GM21825 (cell line): ENCODE data around the gene LPCAT2.

Experiments used
- ATAC-seq: cut with Tn5 transposase; IDR thresholded peaks from one replicate; pipeline ENCODE4 v1.9.1; 2021; ENCODE audit warnings: mild to moderate bottlenecking, moderate library complexity; ENCODE audit not compliant: unreplicated experiment

LPCAT2 gene

DNA sequence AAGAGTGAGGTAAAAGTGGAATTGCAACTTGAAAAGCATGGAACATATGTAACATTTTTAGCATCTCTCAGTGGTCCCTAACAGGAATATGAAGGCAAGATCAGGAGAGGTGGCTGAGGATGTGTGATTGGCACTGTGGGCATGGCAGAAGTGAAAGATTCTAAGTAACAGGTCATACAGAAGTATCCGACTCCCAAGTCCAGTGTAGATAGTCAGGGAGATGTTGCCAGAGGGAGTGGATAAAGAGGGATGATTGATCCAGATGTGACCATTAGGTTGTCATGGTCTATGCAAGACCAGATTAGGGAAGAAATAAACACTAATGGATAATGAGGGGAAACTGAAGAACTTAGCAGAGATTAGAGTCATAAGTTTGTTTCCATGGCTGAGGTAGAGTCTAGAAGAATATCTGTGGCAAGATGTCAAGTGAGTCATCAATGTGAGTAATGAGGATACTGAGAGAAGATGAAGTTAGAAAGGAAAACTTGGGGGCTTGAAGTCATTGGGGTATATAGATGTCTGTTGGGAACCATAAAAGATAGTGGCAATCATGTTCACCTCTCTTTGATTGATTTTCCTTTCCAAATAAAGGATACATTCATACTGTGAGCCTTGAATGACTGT lies 33.7 kb downstream of the LPCAT2 start:
- no peak for ATAC-seq

DNA sequence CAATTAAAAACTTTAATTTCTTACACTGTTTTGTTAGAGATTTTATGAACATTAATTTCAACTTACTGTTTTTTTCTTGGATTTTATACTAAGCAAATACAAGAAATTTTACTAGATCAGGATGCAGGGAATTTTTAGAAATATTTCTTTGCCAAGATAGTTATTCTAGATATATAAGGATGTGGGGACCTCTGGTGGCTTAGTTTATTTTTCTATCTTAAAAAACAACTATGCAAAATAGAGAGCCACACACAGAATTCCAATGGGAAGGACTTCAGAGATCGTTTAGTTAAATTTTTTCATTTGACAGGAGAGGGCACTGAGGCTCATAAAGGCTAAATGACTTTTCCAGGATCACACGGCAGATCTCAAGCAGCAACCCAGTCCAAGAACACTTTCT lies 34.6 kb downstream of the LPCAT2 start:
- ATAC-seq = no peak

DNA sequence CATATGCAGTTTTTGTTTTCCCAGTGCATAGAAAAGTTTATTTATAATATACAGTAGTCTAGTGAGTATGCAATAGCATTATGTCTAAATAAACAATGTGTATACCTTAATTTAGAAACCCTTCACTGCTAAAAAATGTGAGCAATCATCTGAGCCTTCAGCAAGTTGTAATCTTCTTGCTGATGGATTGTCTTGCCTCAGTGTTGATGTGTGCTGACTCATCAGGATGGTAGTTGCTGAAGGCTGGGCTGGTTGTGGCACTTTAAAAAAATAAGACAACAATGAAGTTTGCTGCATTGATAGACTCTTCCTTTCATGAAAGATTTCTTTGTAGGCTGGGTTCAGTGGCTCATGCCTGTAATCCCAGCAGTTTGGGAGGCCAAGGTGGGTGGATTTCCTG lies 43.7 kb downstream of the LPCAT2 start:
- no peak for ATAC-seq

DNA sequence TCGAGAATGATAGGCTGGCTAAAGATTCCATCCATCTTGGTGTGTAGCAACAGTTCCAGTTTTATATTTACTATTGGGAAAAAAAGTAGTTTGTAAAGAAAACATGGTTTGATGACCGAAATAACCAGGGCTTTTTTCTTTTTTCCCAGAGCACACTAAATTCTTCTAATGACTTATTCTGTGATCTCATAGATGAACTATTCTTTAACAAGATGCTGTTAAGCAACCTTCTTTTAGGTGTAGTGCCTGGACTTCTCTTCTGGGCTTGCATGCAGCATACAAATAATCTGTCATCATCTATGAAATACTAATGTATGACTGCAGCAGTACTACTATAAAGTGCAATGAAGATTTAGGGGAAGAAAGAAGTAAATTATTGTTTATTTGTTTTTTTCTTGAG lies 46.6 kb downstream of the LPCAT2 start:
- ATAC-seq = no peak

DNA sequence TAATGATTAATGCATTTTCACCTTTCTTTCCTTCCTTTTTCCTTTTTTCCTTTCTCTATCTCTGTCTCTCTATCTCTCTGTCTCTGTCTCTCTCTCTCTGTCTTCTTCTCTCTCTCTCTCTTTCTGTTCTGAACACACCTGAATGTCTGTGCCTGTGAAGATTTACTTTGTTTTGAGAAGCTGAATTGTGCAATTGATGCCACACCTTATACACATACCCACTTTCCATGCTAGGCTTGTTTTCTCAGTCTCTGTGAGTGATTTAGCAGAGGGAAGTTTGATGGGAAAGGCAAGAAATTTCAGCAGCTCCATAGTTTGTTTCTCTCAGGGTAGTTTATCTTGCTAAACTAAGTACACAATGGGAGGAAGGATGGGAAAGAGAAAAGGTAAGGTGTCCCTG lies 48.3 kb downstream of the LPCAT2 start:
- ATAC-seq = no peak

DNA sequence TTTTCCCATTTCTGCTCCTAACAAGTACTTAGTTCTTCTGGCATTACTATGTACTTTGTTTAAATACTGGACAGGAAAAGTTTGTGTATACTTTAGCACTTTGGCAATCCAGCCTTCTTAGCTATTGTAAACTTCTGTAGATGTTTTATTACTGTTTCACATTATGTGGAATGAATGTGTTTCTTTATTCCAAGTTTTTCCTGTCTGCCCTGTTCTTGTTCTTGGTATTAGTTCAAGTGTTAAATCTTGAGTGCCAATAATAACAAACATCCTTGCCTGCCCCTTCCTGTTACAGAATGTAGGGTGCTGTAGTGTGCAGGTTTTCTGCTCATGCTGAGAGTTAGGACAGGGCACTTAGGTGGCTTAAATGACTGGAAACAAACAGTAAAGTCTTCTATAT lies 50.4 kb downstream of the LPCAT2 start:
- ATAC-seq = no peak

DNA sequence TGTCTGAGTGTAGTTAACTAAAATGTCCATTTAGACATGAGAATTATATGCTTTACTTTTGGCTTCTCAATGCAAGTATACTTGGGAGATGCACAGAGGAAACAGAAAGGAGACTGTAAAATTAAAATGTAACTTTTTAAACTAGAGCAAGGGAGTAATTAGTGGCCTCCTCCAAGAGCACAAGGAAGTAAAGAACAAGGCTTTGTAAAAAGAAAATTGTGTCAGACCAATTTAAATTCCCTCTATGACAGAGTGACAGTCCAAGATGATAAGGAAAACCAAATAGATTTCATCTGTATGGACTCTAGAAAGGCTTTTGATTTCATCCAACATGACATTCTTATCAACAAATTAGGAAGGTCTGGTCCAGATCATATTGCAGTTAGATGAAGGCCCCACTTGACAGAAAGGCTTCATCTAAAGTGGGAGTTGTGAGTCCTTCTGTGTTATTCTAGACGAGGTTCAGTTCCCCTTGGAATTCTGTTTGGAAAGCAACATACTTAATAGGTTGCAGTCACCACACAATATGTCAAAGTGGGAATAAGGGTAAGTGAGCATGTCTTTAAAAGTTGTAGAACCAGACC lies 51.2 kb downstream of the LPCAT2 start:
- no peak for ATAC-seq

DNA sequence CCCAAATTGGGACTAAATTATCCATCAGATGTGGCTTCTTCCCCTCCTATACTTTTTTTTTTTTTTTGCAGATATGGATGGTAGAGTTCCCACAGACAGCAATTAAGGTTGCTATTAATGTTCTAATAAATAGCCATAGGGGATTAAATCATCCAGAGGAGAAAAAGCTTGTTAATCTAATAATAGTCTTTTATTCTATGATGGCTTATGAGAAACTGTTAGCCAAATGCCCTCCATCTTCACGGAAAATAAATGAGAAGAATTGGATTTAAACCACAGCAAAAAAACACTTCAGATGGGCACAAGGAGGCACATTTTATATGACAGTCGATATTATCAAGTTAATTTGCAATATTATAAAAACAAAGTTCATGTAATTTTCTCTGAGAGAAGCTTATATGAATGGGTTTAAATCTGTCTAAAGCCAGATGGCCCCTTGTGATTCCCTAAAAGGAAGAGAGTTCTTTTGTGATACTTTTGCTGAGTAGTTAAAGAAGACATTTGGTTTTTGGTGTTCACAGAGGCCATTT lies 52.5 kb downstream of the LPCAT2 start:
- ATAC-seq = no peak

DNA sequence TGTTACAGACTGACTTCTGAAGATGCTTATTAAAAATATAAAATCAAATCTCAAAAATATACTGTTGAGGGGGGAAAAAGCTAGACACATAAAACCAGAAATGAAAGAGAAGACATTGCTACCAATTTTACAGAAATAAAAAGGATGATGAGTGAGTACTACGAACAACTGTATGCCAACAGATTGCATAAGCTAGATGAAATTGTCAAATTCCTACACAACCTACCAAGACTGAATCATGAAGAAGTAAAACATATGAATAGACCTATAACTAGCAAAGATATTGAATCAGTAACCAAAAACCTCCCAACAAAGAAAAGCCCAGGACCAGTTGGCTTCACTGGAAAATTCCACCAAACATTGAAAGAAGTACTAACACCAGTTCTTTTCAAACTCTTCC lies 54.1 kb downstream of the LPCAT2 start:
- ATAC-seq = no peak

DNA sequence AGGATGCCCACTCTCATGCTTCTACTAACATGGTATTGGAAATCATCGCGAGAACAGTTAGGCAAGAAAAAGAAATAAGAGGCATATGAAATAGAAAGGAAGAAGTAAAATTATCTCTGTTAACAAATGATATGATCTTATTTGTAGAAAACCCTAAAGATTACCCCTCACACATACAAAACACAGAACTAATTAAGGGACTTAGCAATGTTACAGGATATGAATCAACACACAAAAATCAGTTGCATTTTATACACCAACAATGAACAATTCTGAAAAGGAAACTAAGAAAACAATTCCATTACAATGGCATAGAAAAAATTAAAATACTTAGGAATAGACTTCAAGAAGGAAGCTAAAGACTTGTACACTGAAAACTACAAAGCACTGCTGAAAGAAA lies 54.9 kb downstream of the LPCAT2 start:
- no peak for ATAC-seq

DNA sequence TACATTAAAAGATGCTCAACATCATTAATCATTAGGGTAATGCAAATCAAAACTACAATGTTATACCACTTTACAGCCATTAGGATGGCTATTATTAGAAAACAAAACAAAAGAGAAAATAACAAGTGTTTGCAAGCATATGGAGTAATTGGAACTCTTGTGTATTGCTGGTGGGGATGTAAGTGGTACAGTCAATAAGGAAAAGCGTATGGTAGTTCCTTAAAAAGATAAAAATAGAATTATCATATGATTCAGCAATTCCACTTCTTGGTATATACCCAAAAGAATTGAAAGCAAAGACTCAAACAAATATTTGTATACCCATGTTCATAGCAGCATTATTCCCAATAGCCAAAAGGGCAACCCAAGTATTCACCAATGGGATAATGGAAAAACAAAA lies 56.2 kb downstream of the LPCAT2 start:
- ATAC-seq = no peak

DNA sequence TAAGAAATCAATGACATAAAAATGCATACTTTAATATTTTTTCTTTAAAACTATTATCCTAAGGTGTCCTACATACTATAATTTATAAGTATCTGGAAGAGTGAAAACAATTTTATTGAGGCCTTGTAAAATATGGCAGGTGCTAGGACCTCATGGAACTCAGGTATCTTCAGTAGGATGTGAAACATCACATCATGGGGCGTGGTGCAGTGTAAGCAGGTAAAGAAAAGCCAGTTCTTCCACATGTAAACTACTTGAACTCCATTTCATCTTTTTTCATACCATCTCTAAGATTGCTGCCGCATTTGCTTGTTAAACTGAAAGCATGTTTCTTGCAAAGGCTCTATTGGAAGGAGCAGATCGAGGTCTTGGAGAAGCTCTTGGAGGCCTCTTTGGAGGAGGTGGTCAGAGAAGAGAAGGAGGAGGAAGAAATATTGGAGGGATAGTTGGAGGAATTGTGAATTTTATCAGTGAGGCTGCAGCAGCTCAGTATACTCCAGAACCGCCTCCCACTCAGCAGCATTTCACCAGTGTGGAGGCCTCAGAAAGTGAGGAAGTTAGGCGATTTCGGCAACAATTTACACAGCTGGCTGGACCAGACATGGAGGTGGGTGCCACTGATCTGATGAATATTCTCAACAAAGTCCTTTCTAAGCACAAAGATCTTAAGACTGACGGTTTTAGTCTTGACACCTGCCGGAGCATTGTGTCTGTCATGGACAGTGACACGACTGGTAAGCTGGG lies 57.7 kb downstream of the LPCAT2 start, which contains the start of gene CAPNS2:
TSS of gene CAPNS2 (plus strand) at position 253 of the 744 bp plus-strand sequence. CDS start at position 326, 73 bp downstream.
- no peak for ATAC-seq

DNA sequence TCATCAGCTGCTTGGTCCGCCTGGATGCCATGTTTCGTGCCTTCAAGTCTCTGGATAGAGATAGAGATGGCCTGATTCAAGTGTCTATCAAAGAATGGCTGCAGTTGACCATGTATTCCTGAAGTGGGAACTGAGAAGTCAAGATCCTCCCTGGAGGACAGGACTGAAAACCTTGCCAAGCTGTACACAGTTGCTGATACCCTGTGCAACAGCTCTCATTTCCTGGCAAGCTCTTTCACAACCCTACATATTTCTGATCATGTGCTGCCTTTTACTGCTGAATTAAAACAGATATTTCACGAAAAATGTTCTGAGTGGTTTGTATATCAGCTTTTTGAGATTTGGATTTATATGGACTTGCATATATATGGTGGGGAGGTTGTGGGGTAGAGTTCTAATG lies 58.5 kb downstream of the LPCAT2 start:
- no peak for ATAC-seq

DNA sequence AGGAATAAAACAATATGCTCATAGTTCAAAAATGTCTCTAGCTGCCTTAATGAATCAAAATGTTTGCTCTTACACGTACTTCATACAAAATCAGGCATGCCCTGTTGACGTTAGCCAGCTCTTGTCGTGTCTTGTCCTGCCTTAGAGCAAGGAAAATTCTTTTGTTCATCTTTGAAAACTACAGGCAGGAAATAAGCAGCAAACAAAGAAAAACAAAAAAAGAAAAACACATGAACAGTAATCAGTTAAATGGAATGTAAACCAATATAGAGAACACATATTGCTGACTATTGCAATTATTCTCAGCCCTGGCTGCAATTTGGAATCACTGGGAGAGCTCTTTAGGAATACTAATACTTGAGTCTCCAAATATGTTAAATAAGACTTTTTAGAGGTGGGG lies 59.3 kb downstream of the LPCAT2 start:
- ATAC-seq = no peak

DNA sequence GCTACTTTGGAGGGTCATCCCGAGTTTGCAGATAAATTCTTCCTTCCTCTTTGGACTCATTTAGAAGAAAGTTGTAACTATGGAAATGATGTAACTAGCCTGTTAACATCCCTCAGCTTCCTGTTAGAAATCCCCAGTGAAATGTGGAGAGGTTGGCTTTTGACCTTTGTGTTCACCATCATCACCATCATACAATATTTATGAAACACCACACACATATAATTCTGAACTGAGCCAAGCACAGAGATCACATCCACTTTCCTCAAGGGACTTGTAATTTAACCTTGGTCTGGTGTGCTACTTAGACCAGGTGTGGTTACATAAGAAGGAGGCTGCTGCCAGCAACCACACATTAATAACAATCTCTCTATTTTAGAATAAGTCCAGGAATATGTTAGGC lies 60.2 kb downstream of the LPCAT2 start:
- no peak for ATAC-seq

DNA sequence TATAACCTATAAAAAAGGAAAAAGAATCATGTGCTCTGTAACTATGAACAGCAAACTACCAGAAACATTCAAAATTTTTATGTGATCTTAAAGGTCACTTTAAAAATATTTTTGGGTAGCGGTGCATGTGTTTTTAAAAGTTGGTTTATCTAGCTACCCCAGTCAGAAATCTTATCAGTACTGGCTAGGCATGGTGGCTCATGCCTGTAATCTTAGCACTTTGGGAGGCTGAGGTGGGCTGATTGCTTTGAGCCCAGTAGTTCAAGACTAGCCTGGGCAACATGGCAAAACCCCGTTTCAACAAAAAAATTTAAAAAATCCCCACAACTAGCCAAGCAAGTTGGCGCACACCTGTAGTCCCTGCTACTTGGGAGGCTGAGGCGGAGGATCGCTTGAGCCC lies 61.3 kb downstream of the LPCAT2 start:
- ATAC-seq = no peak

DNA sequence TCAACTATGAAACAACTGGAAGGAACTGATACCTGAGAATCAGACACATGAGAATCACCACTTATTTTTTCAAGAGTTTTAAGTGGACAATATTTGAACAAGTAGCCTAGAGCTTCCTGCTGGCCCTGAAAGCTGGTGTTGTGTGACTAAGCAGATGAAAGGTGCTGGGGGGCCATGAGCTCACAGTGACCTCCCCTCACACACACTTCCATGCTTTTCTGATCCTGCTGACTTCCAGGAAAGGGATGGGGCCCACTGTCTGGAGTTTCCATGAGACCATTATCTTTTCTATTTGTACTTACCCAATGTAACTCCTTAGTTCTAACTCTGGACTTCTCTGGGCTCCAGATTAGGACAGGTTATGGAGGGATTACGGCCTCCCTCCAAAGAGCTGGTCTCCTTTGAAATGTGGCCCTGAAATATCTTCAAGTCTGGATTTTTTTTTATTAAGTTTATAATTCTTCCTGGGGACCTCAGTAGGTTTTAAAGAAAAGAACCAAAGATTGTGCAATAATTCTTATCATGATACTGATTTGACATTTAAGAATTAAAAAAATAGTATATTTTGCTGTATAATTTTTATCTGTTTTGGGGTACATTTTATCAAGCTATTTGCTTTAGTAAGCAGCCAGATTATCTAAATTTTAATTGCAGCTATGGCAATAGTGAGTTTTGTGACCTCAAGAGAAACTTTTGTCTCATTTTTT lies 62.5 kb downstream of the LPCAT2 start:
- no peak for ATAC-seq

DNA sequence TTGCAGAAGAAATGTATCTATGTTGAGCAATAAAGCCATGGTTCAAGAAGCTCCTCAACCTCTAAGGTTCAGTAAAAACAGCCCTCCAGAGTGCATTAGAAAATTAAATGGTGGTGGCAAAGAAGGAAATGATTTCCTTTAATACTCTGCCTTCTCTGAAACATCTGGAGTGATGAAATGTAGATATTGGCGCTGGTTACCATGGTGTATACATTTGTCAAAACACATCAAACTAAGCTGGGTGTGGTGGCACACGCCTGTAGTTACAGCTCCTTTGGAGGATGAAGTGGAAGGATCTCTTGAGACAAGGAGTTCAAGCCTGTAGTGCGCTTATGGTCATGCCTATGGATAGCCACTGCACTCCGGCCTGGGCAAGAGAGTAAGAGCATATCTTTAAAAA lies 63.6 kb downstream of the LPCAT2 start:
- no peak for ATAC-seq

DNA sequence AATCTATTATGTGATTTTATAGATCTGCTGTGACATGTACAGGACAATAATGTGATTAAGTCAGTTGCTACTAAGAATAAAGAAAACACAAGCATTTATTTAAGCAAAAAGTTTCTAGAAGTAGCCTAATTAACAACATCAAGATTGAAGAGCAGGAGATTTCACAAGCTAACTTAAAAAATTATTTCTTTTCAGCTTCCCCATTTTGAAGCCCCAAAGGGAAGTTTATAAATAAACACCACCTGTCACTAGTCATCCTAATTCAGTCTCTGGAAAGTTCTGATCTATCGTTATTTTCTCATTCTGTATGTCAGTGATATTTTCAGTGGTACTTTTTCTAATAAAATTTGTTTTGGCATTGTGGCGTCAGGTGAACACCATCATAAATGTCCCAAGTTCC lies 65.9 kb downstream of the LPCAT2 start:
- no peak for ATAC-seq

DNA sequence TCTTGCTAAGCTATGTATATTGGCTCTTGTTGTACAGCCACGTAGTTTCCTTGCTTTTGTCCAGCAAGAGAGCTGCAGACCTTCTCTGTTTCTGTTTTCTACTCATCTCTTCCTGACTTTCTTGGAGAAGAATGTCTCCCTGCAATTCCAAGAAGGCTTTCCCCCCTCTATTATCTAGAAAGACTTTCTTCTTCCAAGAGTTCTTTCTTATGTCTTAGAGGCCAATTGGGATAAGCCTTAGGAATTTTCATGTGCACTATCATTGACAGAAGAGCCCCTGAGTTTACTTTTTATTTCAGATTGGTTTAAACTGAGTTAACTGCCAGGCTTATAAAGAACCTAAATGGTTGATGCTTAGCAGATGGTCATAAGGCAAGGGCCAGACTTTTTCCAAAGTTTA lies 66.6 kb downstream of the LPCAT2 start:
- no peak for ATAC-seq

DNA sequence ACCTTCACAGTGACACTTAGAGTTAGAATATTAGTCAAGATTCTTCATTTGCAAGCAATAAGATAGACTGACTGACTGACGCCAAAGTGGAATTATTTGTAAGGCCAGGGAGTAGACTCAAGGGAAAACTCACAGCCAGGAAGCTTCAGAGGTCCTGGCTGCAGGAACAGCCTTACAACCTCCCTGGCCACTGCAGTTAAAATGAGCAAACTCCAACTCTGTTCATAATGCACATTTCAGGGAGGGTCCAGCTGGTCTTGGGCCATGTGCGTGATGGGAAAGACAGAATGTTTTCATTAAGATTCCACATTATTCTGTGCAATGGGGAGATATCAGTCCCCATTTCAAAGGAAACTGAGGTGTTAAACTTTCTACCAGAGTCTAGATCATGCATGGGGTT lies 67.5 kb downstream of the LPCAT2 start:
- ATAC-seq = no peak

DNA sequence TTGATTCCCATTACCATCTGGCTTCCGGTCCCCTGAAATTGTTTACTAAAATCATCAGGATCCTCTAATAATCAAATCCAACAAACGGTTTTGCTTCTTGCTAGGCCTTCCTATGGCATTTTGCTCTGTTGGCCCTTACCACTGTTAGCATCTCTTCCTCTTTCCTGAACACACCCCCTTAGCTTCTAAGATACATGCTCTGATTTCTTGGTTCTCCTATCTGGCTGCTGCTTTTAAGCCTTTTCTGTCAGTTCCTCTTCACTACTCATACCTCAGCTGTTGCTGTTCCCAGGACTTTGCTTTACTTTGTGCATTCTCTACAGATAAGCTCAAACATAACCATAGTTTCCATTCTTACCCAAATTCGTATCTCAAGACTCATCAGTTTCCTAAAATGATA lies 69.0 kb downstream of the LPCAT2 start:
- ATAC-seq = no peak
